GM12872 (cell line): ENCODE data around the gene QTRT2.

Experiments
- CTCF ChIP-seq: IDR thresholded peaks from 3 replicates; pipeline ENCODE4 v1.5.1; 2011; ENCODE audit warnings: low read depth, mild to moderate bottlenecking, low read length, moderate library complexity; ENCODE audit not compliant: insufficient read depth

QTRT2 gene

GRCh38 chr3:114056130-114057010, at the start of gene QTRT2, which contains the start of gene CCDC191:
Gene QTRT2 (plus strand): TSS chr3:114056737. CDS start chr3:114065258, 8,521 bp downstream.
Gene CCDC191 (minus strand): TSS chr3:114056526. CDS start chr3:114056466, 60 bp downstream.
- TF ChIP-seq CTCF = no peak

GRCh38 chr3:114011059-114011797, 45.3 kb upstream of the QTRT2 start:
- no peak for TF ChIP-seq CTCF

GRCh38 chr3:114014211-114014610, 42.3 kb upstream of the QTRT2 start:
- TF ChIP-seq CTCF = no peak

GRCh38 chr3:114019486-114019885, 37.1 kb upstream of the QTRT2 start:
- no peak for TF ChIP-seq CTCF

- TF ChIP-seq CTCF = no peak
Observed at GRCh38 chr3:114020907-114021306, 35.6 kb upstream of the QTRT2 start.

- no peak for TF ChIP-seq CTCF
Observed at GRCh38 chr3:114022145-114022802, 34.3 kb upstream of the QTRT2 start.

- no peak for TF ChIP-seq CTCF
Observed at GRCh38 chr3:114025451-114025850, 31.1 kb upstream of the QTRT2 start.
